Astrocyte (in vitro differentiated cells and primary cell): ENCODE measurements around the gene ROBO2.

ENCODE experiments used
- CTCF ChIP-seq: IDR thresholded peaks from 2 replicates; pipeline ENCODE4 v1.5.1; 2011; ENCODE audit warnings: low read depth, mild to moderate bottlenecking, inconsistent platforms, low read length, moderate library complexity; ENCODE audit not compliant: insufficient read depth
- EZH2 ChIP-seq: IDR thresholded peaks from 2 replicates; pipeline ENCODE4 v1.6.1; 2012; ENCODE audit warnings: mild to moderate bottlenecking, low read length, inconsistent platforms; ENCODE audit not compliant: insufficient read depth

GRCh38 chr3:77137559-77137958 lies 97.7 kb downstream of the ROBO2 start:
- TF ChIP-seq CTCF (no peak), EZH2 (no peak)
